Activated T-helper 1 cell treated with anti-CD3 and anti-CD28 coated beads, Interleukin-2, amount 50 U/mL, for 16 hours (primary cell): ENCODE measurements around the gene PAGR1.
A peak's percentile ranks its signal among the peaks of the same experiment; 100 is the strongest.
"Not testable (repeated sequence)": the region's sequence is repeated elsewhere in the genome, so short reads cannot be mapped to it uniquely, and the experiment has no call there.

ENCODE experiments used
- DNase-seq, 2 donors: peaks; one replicate each; pipeline ENCODE4 v3.0.0-alpha.2; 2020; ENCODE audit warnings: low read depth in 1 of 2, low spot score in 1 of 2

The PAGR1 gene

GRCh38 chr16:29791845-29792807 lies 23.8 kb upstream of the PAGR1 start:
- no peak for DNase-seq

GRCh38 chr16:29793153-29793552 lies 22.8 kb upstream of the PAGR1 start:
- DNase-seq, result not testable (repeated sequence)

- DNase-seq, result no peak
These were observed 21.7 kb upstream of the PAGR1 start for GRCh38 chr16:29794231-29794710.

GRCh38 chr16:29802416-29802935 lies 13.5 kb upstream of the PAGR1 start:
- no peak for DNase-seq

GRCh38 chr16:29804020-29804419 lies 11.9 kb upstream of the PAGR1 start:
- no peak for DNase-seq

- DNase-seq, result no peak
These were observed 11.3 kb upstream of the PAGR1 start for GRCh38 chr16:29804455-29805231.

- DNase-seq, result peak; percentile 95 to 96
These were observed 10.5 kb upstream of the PAGR1 start for GRCh38 chr16:29805232-29806098.

GRCh38 chr16:29806099-29806579 lies 9.8 kb upstream of the PAGR1 start, which contains the start of gene MAZ:
Gene MAZ, plus strand, starts transcription at chr16:29806529. Its CDS starts 173 bp downstream, at chr16:29806702.
- peak in 1 of 2 donors; percentile 68 for DNase-seq

GRCh38 chr16:29806641-29807425 lies 9.1 kb upstream of the PAGR1 start:
- peak in 1 of 2 donors; percentile 42 for DNase-seq

- DNase-seq, result peak; percentile 62 to 75
These were observed 8.3 kb upstream of the PAGR1 start for GRCh38 chr16:29807426-29808218.

- no peak for DNase-seq
These were observed 7.6 kb upstream of the PAGR1 start for GRCh38 chr16:29808219-29808900.

GRCh38 chr16:29809031-29809747 lies 6.8 kb upstream of the PAGR1 start:
- no peak for DNase-seq

- DNase-seq, result no peak
These were observed 5.9 kb upstream of the PAGR1 start for GRCh38 chr16:29809850-29810698.

- DNase-seq, result no peak
These were observed 5.2 kb upstream of the PAGR1 start for GRCh38 chr16:29810699-29811169.

GRCh38 chr16:29811170-29811895 lies 4.6 kb upstream of the PAGR1 start:
- peak in 1 of 2 donors; percentile 27 for DNase-seq
